Fibroblast of villous mesenchyme (primary cell): ENCODE data around the gene VSIG10L2. TPM values are rescaled to one million over a fixed set of nuclear protein-coding genes. Genes with fewer than 3 reads are reported as not detected.
A peak's percentile ranks its signal among the peaks of the same experiment; 100 is the strongest.

Experiments used
- DNase-seq: peaks from one replicate; pipeline ENCODE4 v3.0.0-alpha.2; 2010; ENCODE audit warnings: low read depth
- H3K4me3 ChIP-seq: 2 replicates; pipeline ENCODE4 v1.5.1; 2011; ENCODE audit warnings: low read depth, mild to moderate bottlenecking, low read length
- CTCF ChIP-seq: IDR thresholded peaks from 2 replicates; pipeline ENCODE4 v1.5.1; 2012; ENCODE audit warnings: low read depth, mild to moderate bottlenecking, low read length; ENCODE audit not compliant: insufficient read depth
- total RNA-seq: library from RNA; depleted of rRNA; stranded (reverse); fragments of >200 nt; gene quantifications from 2 replicates; pipeline ENCODE4 v1.2.3, GENCODE V29; 2012

The VSIG10L2 gene
- not detected in 2 replicates for total RNA-seq

- no peak for DNase-seq
- H3K4me3 ChIP-seq: no peak within 1 kb of the TSS
- TF ChIP-seq CTCF: no peak
These were observed at the start of gene VSIG10L2 for GRCh38 chr11:125945797-125946520. Gene VSIG10L2 (plus strand): TSS chr11:125946044. CDS start chr11:125946056, 12 bp downstream.

GRCh38 chr11:125901872-125902271 is 44.0 kb upstream of the VSIG10L2 start:
- no peak for TF ChIP-seq CTCF

DNA sequence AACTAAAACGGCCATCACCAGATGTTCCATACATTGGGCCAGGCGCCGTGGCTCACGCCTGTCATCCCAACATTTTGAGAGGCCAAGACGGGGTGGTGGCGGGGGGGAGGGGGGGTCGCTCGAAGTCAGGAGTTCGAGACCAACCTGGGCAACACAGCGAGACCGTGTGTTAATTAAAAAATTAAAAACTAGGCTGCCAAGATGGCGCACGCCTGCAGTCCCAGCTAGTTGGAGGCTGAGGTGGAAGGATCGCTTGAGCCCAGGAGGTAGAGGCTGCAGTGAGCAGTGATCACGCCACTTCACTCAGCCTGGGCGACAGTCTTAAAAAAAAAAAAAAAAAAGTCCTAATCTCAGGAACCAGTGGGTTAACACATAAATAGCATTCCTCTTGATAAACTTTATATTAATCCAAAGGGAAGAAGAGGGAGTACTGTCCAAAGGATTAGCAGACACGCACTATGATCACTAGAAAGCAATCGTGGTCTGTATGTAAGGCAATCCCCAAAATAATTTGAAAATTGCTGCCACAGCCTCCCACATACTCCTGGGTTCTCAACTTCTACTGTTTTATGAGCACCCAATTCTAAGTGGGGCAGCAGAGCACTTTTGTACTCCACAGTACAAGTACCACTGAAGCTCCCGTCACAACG is 43.4 kb upstream of the VSIG10L2 start:
- no peak for DNase-seq
- H3K4me3 ChIP-seq: peak overlapping the region; percentile 88
- TF ChIP-seq CTCF: no peak

More at GRCh38 chr11:125901872-125902271, 44.0 kb upstream of the VSIG10L2 start:
- DNase-seq: no peak
- H3K4me3 ChIP-seq: peak overlapping the region; percentile 88

DNA sequence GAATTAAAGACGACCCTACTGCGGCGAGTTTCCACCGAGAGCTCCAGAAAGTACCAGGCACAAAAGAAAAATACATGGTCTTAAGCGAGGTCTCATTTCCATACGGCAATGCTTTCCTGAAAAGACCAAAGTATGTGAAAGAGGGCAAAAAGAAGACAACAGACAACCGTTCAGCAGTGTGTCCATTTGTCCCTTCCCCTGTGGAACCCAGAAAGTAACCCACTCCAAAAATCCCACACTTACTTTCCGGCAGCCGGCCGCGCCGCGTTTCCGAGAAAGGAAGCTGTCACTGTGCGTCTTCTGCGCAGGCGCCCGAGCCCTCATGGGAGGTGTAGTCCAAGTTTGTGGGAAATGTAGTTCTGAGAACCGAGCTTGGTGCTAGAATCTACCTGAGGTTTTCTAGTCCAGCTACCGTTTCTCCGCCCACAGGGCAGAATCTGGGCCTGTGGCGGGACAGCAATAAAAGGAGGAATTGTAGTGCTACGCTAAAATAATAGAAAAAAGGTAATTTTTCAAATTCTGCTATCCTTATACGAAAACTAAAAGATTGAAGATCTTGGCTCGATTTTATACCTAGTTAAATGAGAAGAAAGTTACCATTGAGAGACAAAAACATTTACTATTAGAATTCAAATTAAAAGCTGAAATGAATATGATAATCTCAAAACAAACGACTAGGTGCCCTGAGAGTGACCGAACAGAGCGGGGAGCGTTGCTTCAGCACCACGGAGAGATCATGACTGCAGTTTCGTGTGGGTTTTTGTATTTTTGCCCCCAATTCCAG is 42.7 kb upstream of the VSIG10L2 start, which contains the start of gene PUS3:
Gene PUS3 (minus strand): TSS at position 280 of the 784 bp plus-strand sequence. CDS start 6,922 bp downstream, outside the sequence.
- no peak for TF ChIP-seq CTCF
- peak; percentile 81 for DNase-seq
- peak within 1 kb of the TSS; percentile 88 for H3K4me3 ChIP-seq

DNA sequence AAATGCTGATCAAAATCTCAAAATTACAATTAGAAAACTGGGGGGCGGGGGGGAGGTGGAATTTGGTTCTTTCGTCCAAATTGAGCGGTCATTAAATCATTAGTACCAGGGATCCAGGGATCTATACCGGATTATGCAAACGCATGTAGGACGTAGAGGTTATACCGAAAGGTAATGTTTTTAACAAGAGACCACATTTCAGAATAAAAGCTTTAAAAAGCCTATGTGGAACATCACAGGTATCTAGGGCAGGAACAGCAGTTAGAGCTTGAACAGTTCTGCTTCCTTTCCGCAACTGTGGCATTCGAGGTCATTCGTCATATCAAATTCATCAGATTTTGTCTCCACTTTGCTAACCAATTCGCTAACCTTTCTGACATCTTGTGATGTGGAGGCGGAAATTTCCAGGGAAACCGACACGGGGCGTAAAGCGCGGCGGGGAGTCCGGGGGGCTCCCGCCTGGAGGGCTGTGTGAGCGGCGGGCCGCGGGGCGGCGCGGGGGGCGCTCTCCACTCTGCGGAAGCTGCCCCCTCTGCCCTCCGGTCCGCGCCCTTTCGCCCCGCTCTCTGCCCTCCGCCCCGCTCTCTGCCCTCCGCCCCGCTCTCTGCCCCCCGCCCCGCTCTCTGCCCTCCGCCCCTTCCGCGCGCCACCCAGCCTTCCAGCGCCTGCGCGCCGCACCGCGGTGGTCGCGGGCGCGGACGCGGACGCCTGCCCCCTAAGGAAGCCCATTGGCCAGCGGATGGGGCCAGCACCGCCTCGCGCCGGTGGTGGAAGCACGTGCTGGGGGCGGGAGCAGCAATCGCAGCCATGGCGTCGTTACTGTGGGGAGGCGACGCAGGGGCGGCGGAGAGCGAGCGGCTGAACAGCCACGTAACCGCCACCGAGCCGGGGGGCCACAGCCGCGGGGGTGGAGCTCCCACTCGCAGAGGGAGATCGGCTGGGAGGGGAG is 41.9 kb upstream of the VSIG10L2 start, which contains the start of gene DDX25:
Gene DDX25 (plus strand): TSS at position 798 of the 949 bp plus-strand sequence. CDS start 10 bp downstream, at position 808.
- no peak for TF ChIP-seq CTCF
- no peak for DNase-seq
- peak within 1 kb of the TSS; percentile 88 for H3K4me3 ChIP-seq
